ENCODE results near the gene DEGS2. TPM values are rescaled to one million over a fixed set of nuclear protein-coding genes. Genes with fewer than 3 reads are reported as not detected.

The DEGS2 gene
- total RNA-seq, 4 donors from 2014 or later, result 0.54 to 7.6 (median 3.6) TPM

DNA sequence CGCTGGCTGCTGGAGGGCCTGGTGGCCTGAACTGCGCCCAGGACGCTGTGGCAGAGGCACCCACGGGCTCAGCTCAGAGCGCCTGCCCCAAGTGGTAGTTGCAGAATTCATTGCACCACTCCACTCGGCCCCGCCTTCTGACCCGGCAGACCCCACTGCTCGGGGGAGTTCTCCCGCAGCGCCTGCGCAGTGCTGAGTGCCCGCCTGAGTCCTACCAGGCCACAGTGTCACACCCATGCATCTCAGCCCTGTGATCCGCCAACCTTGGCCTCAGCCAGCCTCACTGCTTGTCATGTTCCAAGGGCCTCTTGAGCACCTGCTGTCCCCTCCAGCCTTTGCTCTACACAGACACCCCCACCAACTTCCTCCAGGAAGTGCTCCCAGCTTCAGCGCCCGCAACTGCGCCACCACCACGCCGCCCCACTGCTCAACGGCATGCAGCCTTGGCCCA lies 12.2 kb downstream of the DEGS2 start:
- TF ChIP-seq, protein P1, sequence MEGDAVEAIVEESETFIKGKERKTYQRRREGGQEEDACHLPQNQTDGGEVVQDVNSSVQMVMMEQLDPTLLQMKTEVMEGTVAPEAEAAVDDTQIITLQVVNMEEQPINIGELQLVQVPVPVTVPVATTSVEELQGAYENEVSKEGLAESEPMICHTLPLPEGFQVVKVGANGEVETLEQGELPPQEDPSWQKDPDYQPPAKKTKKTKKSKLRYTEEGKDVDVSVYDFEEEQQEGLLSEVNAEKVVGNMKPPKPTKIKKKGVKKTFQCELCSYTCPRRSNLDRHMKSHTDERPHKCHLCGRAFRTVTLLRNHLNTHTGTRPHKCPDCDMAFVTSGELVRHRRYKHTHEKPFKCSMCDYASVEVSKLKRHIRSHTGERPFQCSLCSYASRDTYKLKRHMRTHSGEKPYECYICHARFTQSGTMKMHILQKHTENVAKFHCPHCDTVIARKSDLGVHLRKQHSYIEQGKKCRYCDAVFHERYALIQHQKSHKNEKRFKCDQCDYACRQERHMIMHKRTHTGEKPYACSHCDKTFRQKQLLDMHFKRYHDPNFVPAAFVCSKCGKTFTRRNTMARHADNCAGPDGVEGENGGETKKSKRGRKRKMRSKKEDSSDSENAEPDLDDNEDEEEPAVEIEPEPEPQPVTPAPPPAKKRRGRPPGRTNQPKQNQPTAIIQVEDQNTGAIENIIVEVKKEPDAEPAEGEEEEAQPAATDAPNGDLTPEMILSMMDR (IDR thresholded peaks at IDR 0.05), result no peak
- no peak for TF ChIP-seq POLR2A (IDR thresholded peaks at IDR 0.05)
- intact Hi-C loops (cut with DNase I), result no loop called here
- no peaks in the 10 kb centered on the region for H3K27me3 ChIP-seq
- WGBS, 2 donors, result 70 to 80% methylated on average over 13 to 16 of the region's 20 CpGs
- no peak for DNase-seq
- no peaks in the 10 kb centered on the region for H3K9me3 ChIP-seq
- no peak overlapping the region for H3K27ac ChIP-seq
- H3K36me3 ChIP-seq, result no peaks in the 10 kb centered on the region
- no peak overlapping the region for H3K4me3 ChIP-seq (replicated peaks in 1 of 3)
- peaks cover 26 to 35% of the 10 kb centered on the region in 2 donors for H3K4me1 ChIP-seq

DNA sequence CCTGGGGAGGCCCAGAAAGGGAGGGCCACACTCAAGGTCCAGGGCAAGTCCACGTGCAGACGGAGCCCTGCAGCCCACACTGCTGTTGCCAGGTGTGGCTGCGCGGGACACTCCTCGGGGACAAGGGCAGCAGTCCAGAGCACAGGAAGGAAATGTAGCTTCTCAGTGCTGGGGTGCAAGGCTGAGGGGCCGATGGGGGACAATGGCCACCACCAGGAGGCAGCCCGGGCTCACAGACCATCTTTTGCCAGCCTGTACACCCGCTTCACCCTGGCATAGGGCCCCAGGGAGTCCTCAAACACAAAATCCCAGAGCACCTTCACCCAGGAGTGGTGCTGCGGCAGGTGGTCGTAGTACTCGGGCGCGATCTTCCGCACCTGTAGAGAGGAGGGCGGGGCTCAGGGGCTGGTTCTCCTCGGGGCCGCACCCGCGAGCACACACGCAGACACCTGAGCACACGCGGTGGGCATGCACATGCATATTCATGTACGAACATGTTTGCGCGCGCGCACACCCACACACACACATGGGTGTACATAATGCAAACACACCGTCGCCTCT lies 12.8 kb downstream of the DEGS2 start:
- Histone ChIP-seq H3K9me3 (no peaks in the 10 kb centered on the region), H3K4me1 (peaks cover 32 to 41% of the 10 kb centered on the region in 2 donors), H3K27me3 (no peaks in the 10 kb centered on the region), H3K4me3 (replicated peaks in 1 of 3) (no peak overlapping the region), H3K27ac (no peak overlapping the region), H3K36me3 (no peaks in the 10 kb centered on the region)
- WGBS, 2 donors, result 94 to 95% methylated on average over 13 to 27 of the region's 29 CpGs
- no peak for DNase-seq
- TF ChIP-seq, protein P1 (IDR thresholded peaks at IDR 0.05), result no peak
- TF ChIP-seq POLR2A (IDR thresholded peaks at IDR 0.05), result no peak
- intact Hi-C loops (cut with DNase I), result no loop called here

DNA sequence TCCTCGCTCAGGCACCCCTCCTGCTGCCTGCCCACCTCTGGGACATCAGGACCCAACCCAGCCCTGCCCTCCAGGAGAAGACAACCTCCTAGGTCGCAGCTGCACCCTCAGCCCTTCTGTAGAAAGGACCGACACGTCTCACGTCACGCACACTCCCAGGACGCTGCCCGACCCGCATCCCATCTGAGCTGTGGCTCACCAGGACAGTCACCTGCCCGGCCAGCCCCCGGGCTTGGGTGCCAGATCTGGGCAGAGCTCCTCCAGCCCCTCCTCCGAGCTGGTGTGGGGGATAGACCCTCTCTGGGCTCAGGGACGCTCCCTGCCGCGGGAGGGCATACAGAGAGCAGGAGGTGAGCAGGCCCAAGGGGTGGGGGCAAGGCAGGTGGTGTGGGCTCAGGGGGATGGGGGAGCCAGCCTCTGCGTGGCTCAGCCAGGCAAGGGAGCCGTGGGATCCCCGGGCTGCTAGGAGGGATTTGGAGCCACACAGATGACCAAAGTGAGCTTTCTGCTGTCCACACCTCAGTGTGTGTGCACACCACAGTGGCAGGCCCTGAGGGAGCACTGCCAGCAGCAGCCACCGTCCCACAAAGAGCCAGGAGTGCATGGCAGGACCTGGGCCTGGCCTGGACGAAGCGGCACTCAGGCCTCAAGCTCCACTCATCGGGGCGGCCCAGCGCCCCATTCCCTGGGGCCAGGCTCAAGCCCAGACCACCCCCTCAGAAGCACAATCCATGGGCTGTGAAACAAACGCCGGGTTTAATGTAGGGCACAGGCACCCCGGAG lies 13.6 kb downstream of the DEGS2 start:
- no peak for TF ChIP-seq POLR2A (IDR thresholded peaks at IDR 0.05)
- TF ChIP-seq, protein P1 (IDR thresholded peaks at IDR 0.05), result no peak
- no peak overlapping the region for H3K27ac ChIP-seq
- H3K9me3 ChIP-seq, result no peaks in the 10 kb centered on the region
- 95 to 100% methylated on average over 2 to 20 of the region's 27 CpGs for WGBS, 2 donors
- DNase-seq, result no peak
- intact Hi-C loops (cut with DNase I), result no loop called here
- no peak overlapping the region for H3K4me3 ChIP-seq (replicated peaks in 1 of 3)
- no peaks in the 10 kb centered on the region for H3K36me3 ChIP-seq
- no peaks in the 10 kb centered on the region for H3K27me3 ChIP-seq
- H3K4me1 ChIP-seq, result peaks cover 33 to 41% of the 10 kb centered on the region in 2 donors

DNA sequence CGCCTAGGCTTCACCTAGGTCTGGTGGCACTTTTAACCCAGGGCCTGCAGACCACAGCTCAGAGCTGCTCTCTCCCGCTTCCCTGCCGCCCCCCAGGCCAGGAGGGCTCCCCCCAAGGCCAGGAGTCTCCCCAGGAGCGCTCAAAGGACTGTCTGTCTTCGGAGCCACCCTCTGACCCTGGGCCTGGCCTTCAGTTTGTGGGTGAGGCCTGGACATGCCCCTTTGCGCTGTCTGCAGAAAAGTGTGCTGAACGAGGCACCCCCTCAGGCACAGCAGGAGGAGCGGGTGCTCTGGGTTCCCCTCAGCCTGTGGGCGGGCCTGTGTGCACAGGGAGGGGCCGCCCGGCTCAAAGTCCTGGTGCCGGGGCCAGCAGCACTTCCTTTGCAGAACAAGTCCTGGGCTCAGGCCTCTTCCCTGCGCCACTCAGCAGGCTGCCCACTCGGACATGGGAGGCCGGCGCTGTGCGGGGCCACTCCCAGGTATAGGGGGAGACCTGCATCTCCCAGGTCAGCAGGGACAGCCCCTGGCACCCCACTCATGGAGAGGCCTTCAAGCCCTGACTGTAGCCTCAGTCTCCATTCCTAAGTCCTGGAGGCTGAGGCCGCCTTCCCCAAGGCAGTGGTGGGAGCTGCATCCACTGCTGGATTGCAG lies 14.3 kb downstream of the DEGS2 start:
- Histone ChIP-seq H3K4me1 (peaks cover 26 to 40% of the 10 kb centered on the region in 2 donors), H3K27me3 (no peaks in the 10 kb centered on the region), H3K4me3 (replicated peaks in 1 of 3) (no peak overlapping the region), H3K36me3 (no peaks in the 10 kb centered on the region), H3K27ac (no peak overlapping the region), H3K9me3 (no peaks in the 10 kb centered on the region)
- no peak for DNase-seq
- intact Hi-C loops (cut with DNase I), result no loop called here
- TF ChIP-seq POLR2A (IDR thresholded peaks at IDR 0.05), result no peak
- TF ChIP-seq, protein P1 (IDR thresholded peaks at IDR 0.05), result no peak
- WGBS, 2 donors, result 91 to 92% methylated on average over 4 to 17 of the region's 18 CpGs

DNA sequence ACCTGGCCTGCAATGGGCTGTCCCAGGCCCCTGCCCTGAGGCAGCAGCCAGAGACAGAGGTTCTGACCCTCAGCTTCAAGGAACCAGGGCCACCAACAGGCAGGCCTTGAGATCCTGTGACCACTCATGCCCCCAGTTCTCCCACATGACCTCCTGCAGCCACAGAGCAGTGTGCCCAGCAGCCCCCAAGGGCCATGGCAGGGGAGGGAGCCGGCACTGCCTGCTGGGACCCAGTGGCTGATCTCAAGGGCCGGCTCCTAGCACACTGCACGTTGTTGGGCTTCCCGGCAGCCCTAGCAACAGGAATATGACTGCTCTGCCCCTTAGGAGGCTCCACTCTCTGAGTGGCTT lies 14.8 kb downstream of the DEGS2 start:
- WGBS, 2 donors, result 60% methylated on average over 1 of the region's 4 CpGs; no CpG with 5 or more reads in 1 of the 2 donors
- Histone ChIP-seq H3K4me1 (peaks cover 21 to 35% of the 10 kb centered on the region in 2 donors), H3K4me3 (replicated peaks in 1 of 3) (no peak overlapping the region), H3K36me3 (no peaks in the 10 kb centered on the region), H3K27ac (no peak overlapping the region), H3K27me3 (no peaks in the 10 kb centered on the region), H3K9me3 (no peaks in the 10 kb centered on the region)
- no peak for TF ChIP-seq POLR2A (IDR thresholded peaks at IDR 0.05)
- TF ChIP-seq, protein P1 (IDR thresholded peaks at IDR 0.05), result no peak
- intact Hi-C loops (cut with DNase I), result no loop called here
- no peak for DNase-seq

Data from thyroid gland (tissue), 4 donors.